BJ (cell line): ENCODE measurements around the gene LRRC8C. TPM values are rescaled to one million over a fixed set of nuclear protein-coding genes. Genes with fewer than 3 reads are reported as not detected.
"Not testable (repeated sequence)": the region's sequence is repeated elsewhere in the genome, so short reads cannot be mapped to it uniquely, and the experiment has no call there.

Experiments
- CTCF ChIA-PET: fragments of 350-600 bp; formaldehyde crosslinking; extraction: SDS; loops from one replicate; lab custom pipeline; 2021; ENCODE audit warnings: antibody characterized with exemption, inconsistent platforms; lab: Yijun Ruan, JAX
- POLR2A ChIA-PET: fragments of 300-600 bp; sonication (Branson Sonifier 250); formaldehyde crosslinking; extraction: SDS; loops from one replicate; lab custom pipeline; 2021; ENCODE audit warnings: antibody characterized with exemption; lab: Charles Lee
- DNase-seq: peaks from one replicate; pipeline ENCODE4 v3.0.0-alpha.2; 2011; ENCODE audit warnings: low read depth
- H3K27me3 ChIP-seq: 2 replicates; pipeline ENCODE4 v1.6.0; 2011; ENCODE audit warnings: low read length; ENCODE audit not compliant: control insufficient read depth, insufficient read depth
- H3K36me3 ChIP-seq: 2 replicates; pipeline ENCODE4 v1.5.1; 2011; ENCODE audit warnings: low read length; ENCODE audit not compliant: control insufficient read depth, insufficient read depth
- H3K4me3 ChIP-seq: 2 replicates; pipeline ENCODE4 v1.5.1; 2011; ENCODE audit warnings: low read depth, mild to moderate bottlenecking, control low read depth, low read length
- polyA plus RNA-seq: library from polyadenylated mRNA; depleted of rRNA; stranded (reverse); fragments of >200 nt; gene quantifications from 2 replicates; pipeline ENCODE4 v1.2.3, GENCODE V29; 2011
- TF ChIP-seq, protein P1 (sequence below): IDR thresholded peaks from 2 replicates; pipeline ENCODE4 v1.5.1; 2011; ENCODE audit warnings: low read depth, mild to moderate bottlenecking, control low read depth, inconsistent platforms, low read length, moderate library complexity; ENCODE audit not compliant: insufficient read depth

The LRRC8C gene
- polyA plus RNA-seq, 1 experiment, result 3.6 TPM

DNA sequence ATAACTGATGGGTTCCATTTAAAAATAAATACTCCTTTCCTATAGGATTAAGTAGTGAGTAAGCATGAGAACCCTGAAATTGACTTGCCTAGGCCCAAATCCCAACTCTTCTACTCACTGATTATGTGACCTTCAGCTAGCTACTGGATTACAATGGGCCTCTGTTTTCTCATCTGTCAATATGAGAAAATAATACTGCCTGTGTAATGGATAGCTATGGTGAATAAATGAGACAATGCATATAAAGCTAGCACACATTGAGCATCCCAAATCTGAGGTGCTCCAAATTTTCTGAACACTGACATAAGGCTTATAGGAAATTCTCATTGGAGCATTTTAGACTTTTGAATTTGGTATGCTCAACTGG, 5.3 kb upstream of the LRRC8C start:
- H3K4me3 ChIP-seq, result no peak overlapping the region
- no peak for DNase-seq
- ChIA-PET CTCF (interaction anchor here (1.0 to 2.3 kb wide), 5 partner anchors 12 to 135 kb away, joined by 3 to 17 read pairs (median 4); no protein-coding TSS in a partner anchor), POLR2A (no interaction called here)
- TF ChIP-seq, protein P1, sequence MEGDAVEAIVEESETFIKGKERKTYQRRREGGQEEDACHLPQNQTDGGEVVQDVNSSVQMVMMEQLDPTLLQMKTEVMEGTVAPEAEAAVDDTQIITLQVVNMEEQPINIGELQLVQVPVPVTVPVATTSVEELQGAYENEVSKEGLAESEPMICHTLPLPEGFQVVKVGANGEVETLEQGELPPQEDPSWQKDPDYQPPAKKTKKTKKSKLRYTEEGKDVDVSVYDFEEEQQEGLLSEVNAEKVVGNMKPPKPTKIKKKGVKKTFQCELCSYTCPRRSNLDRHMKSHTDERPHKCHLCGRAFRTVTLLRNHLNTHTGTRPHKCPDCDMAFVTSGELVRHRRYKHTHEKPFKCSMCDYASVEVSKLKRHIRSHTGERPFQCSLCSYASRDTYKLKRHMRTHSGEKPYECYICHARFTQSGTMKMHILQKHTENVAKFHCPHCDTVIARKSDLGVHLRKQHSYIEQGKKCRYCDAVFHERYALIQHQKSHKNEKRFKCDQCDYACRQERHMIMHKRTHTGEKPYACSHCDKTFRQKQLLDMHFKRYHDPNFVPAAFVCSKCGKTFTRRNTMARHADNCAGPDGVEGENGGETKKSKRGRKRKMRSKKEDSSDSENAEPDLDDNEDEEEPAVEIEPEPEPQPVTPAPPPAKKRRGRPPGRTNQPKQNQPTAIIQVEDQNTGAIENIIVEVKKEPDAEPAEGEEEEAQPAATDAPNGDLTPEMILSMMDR, result no peak
- H3K27me3 ChIP-seq, result no peaks in the 10 kb centered on the region
- H3K36me3 ChIP-seq, result no peaks in the 10 kb centered on the region

GRCh38 chr1:89629146-89629545, 3.8 kb upstream of the LRRC8C start:
- H3K4me3 ChIP-seq, result no peak overlapping the region
- TF ChIP-seq, protein P1, result no peak
- ChIA-PET POLR2A (no interaction called here), CTCF (interaction anchor here (0.6 to 10.4 kb wide), 3 partner anchors 15 to 135 kb away, joined by 3 to 85 read pairs (median 5); no protein-coding TSS in a partner anchor)
- H3K36me3 ChIP-seq, result no peaks in the 10 kb centered on the region
- no peak for DNase-seq
- no peaks in the 10 kb centered on the region for H3K27me3 ChIP-seq

- DNase-seq, H3K4me3 ChIP-seq, H3K36me3 ChIP-seq, POLR2A ChIA-PET, H3K27me3 ChIP-seq: not testable (repeated sequence)
- CTCF ChIA-PET, result interaction anchor here (0.6 to 10.4 kb wide), 2 partner anchors 99 to 134 kb away, joined by 5 to 85 read pairs; no protein-coding TSS in a partner anchor
Observed at GRCh38 chr1:89629600-89629999, 3.3 kb upstream of the LRRC8C start.

- Histone ChIP-seq H3K27me3 (no peaks in the 10 kb centered on the region), H3K4me3 (no peak overlapping the region), H3K36me3 (no peaks in the 10 kb centered on the region)
- DNase-seq, result no peak
- ChIA-PET CTCF (interaction anchor here (1.2 to 10.4 kb wide), 2 partner anchors 13 to 134 kb away, joined by 4 to 85 read pairs; no protein-coding TSS in a partner anchor), POLR2A (no interaction called here)
- TF ChIP-seq, protein P1, result no peak
Observed at GRCh38 chr1:89630048-89630447, 2.9 kb upstream of the LRRC8C start.

GRCh38 chr1:89631816-89632656, 884 bp upstream of the LRRC8C start:
- H3K4me3 ChIP-seq, result peak overlapping the region; percentile 96
- no peaks in the 10 kb centered on the region for H3K36me3 ChIP-seq
- ChIA-PET CTCF (interaction anchor here (0.6 to 10.4 kb wide), 7 partner anchors 8 to 149 kb away, joined by 3 to 85 read pairs (median 5); no protein-coding TSS in a partner anchor), POLR2A (interaction anchor here (0.6 kb wide), 1 partner anchor 131 kb away, joined by 3 read pairs; no protein-coding TSS in a partner anchor)
- TF ChIP-seq, protein P1, result no peak
- H3K27me3 ChIP-seq, result no peaks in the 10 kb centered on the region
- DNase-seq, result no peak
